ENCODE measurements around the gene MRNIP. TPM values are rescaled to one million over a fixed set of nuclear protein-coding genes. Genes with fewer than 3 reads are reported as not detected.

Gene MRNIP
- total and polyA plus RNA-seq, 2 of the 8 experiments (the other 6 are each of a cell fraction or from before 2014, with no cell fraction given), result 29.6 TPM

DNA sequence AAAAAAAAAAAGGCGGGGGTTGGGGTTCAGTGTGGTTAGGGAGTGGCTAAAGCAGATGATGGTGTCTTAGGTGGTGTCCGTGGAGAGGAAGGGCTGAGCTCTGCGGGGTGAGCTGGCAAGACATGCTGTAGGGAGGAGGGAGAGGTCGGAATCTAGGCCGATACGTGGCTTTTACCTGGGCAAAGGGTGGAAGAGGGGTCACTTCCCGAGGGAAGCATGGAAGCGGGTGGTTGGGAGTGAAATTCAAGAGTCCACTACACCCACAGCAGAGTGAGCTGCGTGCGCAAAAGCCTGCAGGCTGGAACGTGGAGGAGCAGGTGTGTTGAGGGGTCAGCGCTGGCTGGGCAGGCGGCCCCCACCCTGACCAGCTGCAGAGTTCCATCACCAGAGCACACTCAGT lies 31.3 kb upstream of the MRNIP start (continued):
- TF ChIP-seq, protein P1, sequence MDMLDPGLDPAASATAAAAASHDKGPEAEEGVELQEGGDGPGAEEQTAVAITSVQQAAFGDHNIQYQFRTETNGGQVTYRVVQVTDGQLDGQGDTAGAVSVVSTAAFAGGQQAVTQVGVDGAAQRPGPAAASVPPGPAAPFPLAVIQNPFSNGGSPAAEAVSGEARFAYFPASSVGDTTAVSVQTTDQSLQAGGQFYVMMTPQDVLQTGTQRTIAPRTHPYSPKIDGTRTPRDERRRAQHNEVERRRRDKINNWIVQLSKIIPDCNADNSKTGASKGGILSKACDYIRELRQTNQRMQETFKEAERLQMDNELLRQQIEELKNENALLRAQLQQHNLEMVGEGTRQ (IDR thresholded peaks at IDR 0.05; ENCODE audit: low read length), result no peak
- TF ChIP-seq KDM1A (IDR thresholded peaks at IDR 0.05; ENCODE audit: borderline replicate concordance, low read length) (no peak), BCL11A (IDR thresholded peaks at IDR 0.05; ENCODE audit: low read depth in 2 of 2, low read length in 2 of 2) (no peak), RAD21 (IDR thresholded peaks at IDR 0.05 in 1 of 2, conservative IDR thresholded peaks at IDR 0.05 in 1 of 2; ENCODE audit: low read depth in 2 of 2, low read length in 2 of 2) (no peak), KDM5A (IDR thresholded peaks at IDR 0.05; ENCODE audit: low read length) (no peak)

All from H1 (cell line).